ENCODE measurements around the gene PTPRM.
A peak's percentile ranks its signal among the peaks of the same experiment; 100 is the strongest.

The PTPRM gene

DNA sequence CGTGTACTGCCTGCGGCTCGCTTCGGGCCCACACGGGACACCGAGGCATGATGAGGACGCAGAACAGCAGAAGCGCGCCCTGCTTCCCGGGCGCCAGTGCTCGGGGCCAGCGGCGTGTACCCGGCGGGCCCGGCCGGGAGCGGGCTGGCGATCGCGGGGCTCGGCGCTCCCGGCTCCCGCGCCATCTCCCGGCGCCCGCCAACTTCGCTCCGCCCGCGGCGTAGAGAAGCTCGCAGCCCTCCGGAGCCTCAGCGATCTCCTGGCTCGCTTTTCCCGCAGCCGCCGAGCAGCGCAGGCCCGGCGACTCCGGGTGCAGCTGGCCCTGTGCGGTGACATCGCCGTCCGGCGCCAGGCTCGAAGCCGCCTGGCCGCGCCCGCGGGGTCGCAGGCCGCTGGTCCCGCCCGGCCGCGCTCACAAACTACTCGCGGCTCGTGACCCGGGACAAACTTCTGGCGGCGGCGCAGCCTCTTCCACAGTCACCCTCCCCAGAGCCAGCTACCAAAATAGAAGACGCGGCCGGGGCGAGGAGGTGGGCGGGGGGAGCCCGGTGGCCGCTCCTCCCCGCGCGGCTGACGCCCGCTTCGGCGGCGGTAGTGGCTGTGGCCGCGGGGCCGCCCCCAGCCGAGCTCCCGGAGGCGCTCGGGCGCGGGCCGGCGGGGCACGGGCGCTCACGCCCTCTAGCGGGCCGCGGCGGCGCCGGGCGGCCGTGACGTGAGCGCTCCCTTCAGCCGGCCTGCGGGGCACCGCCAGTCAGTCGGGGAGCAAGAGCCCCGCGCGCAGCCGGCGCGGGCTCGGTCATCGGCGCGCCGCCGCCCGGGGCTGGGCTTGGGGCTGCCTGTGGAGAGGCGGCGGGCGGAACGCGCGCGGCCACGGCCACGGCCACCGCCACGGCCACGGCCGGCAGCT is at the start of gene PTPRM:
Gene PTPRM, plus strand, starts transcription at position 750 of the 907 bp plus-strand sequence. CDS start 503 bp downstream, outside the sequence.
- intact Hi-C loops (cut with DNase I) = loop anchor here (1.0 to 10.0 kb wide), 3 partner anchors 102 to 295 kb away; no protein-coding TSS in a partner anchor
- DNase-seq = peak; percentile 59 to 94 (median 70)

DNA sequence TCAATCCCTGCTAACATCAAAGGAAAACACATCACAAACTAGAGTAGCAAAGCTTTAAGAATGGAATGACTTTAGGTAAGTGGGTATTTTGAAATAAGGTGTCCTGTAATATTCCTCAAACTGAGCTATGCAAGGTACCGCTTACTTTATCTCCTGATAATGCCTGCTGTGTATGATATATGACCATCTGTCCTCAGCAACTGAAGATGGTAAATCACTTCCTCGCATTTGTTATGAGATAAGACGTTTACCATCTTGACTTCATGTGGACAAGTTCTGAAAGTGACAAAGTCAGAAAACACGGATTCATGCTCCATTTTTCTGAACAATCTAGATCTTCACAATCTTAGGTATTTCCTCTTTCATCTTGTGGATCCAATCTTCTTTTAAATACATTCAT is 49.3 kb upstream of the PTPRM start:
- no peak for DNase-seq
- intact Hi-C loops (cut with DNase I) = no loop called here

DNA sequence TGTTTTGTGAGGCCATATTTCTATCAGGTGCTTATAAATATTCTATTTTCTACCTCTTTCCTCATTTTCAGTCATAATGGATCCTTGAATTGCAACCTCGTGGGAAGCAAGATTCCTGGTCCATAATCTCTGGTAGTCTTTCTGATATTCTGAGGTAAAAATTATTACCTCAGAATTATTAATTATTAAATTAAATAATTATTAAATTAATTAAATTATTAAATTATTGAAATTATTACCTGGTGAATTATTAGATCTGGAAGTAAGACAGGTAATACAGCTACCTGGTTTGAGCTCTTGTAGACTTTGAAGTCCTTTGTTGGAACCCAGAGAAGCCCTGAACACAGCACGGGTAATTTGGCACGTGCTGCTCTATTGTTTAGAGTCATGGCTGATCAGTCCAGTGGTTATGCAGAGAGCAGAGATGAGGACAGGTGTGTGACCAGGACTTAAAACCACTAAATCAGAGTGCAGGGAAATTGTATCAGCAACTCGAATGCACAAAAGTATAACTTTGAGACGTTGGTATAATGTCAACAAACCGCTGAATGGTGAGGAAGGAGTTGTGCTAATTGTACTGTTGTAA is 46.8 kb upstream of the PTPRM start:
- DNase-seq = no peak

DNA sequence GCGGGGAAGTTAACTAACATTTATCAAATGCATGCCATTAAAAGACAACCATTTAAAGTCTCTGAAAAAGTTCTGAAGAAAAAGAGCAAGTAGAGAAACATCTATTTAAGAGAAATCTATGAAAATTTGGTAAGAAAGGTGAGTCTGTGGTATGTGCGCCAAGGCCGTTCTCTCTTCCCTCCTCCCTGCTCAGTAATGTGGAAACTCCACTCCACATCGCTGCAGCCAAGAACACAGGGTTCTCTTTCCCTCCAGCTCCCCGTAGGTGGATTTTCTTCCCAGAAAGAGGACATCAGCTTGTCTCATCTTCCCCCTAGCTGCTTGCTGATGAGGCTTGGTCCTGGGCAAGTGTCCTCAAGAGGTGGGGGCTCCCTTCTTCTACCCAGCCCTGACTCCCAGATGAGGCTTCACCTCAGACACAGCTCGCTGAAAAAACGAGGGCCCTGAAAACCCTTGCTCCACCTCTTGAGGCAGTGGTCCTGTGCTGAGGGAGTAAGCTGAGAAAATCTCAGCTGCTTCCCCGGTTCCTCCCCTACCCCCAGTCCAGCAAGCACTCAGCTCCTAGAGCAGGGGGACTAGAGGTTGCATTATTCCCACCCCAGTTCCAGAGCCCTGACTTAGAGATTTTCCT is 45.8 kb upstream of the PTPRM start:
- DNase-seq = no peak

More for the DNA sequence above, 46.8 kb upstream of the PTPRM start:
- intact Hi-C loops (cut with DNase I) = no loop called here

DNA sequence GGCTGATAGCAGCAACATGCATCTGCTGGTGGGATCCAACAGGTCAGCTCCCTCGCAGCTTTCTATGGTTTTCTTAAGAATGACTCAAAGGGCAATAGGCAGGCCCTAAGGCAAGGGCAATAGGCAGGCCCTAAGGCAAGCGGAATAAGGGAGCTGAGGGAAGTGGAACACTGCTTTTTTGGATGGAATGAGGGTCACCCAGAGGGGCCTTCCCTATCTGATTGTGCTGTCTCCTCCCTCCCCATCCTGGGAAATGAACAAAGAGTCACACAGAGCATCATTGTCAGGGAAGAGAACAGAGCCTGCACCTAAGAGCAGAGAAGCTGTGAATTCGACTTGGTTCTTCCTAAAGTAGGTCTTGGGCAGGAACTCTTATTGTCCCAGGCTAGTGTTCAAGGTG is 43.3 kb upstream of the PTPRM start:
- DNase-seq = peak in 1 of 10 donors; percentile 29

More for the DNA sequence above, 45.8 kb upstream of the PTPRM start:
- intact Hi-C loops (cut with DNase I) = no loop called here

DNA sequence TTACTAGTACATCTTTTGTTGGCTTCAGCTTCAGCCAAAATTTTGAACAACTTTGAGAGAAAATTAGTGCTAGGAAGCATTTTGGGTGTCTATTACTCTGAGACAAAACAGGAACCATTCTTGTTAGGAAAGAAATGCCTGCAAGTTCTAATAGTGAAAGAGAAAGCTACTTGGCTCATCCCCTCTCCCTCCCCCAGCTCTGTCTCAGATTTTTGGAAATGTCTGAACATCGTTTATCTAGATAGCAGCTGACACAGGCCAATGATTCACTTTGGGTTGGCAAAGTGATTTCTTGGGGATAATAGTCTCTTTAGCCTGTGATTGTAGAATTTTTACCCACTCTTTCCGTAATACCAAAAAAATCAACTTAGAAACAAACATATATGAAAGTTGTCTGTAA is 42.3 kb upstream of the PTPRM start:
- DNase-seq = no peak
- intact Hi-C loops (cut with DNase I) = no loop called here

More for the DNA sequence above, 43.3 kb upstream of the PTPRM start:
- intact Hi-C loops (cut with DNase I) = no loop called here

DNA sequence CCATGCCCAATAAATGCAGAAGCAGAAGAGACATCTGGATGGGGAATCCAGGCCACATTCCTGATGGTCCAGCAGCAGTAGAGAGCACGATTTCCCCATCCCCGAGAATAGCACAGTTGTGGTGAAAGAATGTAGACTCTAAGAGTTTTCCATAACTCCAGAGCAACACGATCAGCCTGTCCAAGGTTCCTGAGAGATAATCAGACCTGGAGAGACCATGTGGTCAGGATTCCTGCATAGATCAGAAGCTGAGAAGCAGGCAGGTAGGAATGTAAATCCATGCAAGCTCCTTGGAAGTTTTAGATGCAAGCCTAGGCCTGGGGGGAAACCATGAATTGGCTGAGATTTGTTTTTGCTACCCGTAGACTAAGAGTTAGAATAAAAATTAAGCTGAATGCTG is 34.2 kb upstream of the PTPRM start:
- intact Hi-C loops (cut with DNase I) = no loop called here
- no peak for DNase-seq

DNA sequence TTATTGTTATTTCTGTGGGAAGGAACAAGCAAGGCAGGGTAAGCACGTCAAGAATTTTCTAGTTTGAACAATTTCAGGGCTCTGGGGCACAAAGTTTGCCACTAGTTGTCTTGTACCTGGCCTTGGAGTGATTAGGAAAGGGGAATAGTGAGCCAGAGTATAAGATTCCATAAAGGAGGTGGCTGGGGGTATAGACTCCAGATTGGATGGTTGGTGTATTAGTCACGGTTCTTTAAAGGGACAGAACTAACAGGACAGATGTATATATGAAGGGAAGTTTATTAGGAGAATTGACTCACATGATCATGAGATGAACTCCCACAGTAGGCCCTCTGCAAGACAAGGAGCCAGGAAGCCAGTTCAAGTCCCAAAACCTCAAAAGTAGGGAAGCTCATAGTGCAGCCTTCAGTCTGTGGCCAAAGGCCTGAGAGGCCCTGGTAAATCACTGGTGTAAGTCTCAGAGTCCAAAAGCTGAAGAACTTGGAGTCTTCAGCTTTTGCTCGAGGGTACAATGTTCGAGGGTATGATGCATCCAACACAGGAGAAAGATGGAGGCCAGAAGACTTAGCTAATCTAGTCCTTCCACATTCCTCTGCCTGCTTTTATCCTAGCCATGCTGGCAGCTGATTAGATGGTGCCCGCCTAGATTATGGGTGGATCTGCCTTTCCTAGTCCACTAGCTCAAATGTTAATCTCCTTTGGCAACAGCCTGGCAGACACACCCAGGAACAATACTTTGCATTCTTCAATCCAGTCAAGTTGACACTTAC is 31.5 kb upstream of the PTPRM start:
- DNase-seq = no peak
- intact Hi-C loops (cut with DNase I) = no loop called here

DNA sequence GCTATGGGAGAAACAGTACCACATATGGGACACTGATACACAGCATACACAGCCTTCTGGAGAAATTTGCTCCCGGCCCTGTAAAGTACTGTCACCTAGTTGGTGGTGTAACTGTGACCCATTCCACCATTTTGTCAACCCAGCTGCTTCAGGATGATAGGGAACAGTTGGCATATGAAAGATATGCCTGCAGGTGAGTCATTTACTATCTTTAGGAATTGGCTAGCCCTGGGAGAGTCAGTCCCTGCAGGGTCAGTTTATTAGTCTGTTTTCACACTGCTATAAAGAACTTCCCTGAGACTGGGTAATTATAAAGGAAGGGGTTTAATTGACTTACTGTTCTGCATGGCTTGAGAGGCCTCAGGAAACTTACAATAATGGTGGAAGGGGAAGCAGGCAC is 30.0 kb upstream of the PTPRM start:
- no peak for DNase-seq
- intact Hi-C loops (cut with DNase I) = no loop called here

DNA sequence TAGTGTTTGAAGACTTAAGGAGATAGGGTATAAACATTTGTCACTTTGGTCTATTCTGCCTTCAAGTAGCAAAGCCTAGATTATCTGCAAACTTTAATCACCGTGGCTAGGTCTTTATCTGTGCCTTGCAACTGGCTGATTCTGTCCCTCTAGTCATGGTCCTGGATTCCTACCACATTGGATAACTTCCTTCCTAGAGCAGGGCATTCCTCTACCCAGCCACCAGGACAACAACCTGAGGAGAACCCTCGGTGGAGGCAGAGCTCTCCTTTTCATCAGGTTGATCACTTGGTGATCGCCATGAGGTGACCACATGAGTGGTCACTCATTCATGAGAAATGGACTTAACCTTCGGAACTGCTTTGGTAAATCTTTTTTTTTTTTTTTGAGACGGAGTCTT is 25.3 kb upstream of the PTPRM start:
- intact Hi-C loops (cut with DNase I) = no loop called here
- no peak for DNase-seq

DNA sequence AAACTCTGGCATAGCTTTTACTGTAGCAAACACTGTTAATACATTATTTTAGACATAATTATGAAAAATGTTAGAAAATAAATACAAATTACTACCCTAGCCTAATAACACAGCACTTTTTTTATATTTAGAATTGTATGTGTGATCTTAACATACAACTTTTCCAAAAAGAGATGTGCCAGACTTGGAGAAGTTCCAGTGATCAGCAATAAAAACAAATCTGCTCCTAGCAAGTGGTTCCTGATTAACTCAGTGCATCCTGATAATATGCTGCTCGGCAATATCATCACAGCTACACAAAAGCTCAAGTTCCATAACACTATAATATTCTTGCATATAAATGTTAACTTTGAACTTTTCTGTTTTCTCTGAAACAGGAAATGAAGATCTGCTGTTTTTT is 22.4 kb upstream of the PTPRM start:
- no peak for DNase-seq
- intact Hi-C loops (cut with DNase I) = no loop called here

DNA sequence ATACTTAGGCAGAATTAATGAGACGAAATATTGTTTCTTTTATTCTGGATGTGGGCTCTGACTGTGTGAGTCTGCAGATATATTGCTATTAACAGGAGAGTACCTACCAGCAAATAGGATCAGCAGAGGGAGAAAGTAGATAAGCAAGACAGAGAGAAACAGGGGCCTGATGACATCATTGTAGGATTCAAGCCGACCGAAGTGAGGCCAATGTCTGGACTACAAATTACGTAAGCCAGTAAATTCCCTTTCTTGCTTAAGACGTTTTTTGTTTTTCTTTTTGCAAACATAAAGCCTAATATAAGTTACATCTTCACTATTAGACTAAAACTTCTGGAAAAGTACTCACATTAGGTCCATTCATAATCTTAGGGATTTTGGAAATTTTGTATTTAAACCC is 21.4 kb upstream of the PTPRM start:
- intact Hi-C loops (cut with DNase I) = no loop called here
- DNase-seq = no peak

DNA sequence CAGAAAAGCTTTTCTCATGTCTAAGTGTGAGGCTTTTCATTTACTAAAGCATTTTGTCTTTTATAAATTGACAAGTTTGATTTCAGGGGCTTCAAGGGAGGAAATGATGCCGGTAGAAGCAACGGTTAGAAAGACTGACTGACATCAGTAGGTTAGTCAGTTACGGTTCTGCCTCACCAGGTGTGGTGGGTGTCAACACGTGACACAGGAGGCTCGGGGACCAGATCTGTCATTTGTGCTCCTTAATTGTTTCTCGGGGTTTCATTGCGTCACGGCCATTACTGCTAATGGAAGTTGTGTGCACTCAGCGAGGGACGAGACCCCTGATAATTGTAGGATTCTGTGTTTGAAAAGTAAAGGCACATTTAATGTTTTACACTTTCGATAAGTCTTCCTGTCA is 18.9 kb upstream of the PTPRM start:
- intact Hi-C loops (cut with DNase I) = no loop called here
- DNase-seq = no peak

DNA sequence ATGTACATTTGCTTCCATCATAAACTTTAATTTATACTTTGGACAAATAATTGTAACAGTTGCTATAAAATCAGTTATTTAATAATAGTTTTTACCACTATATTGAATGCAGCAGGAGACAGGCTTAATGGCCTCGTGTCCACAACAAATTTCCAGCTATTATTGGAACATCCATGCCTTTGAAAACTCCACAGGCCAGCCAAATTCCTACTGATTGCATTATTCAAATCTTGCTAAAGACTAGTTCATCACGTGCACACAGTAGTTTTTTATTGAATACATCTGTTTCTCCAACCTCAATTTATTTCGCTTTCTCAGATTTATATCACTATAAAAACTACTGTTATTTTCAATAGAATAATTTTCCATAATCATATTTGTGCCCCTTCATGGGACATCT is 18.4 kb upstream of the PTPRM start:
- DNase-seq = no peak
- intact Hi-C loops (cut with DNase I) = no loop called here

DNA sequence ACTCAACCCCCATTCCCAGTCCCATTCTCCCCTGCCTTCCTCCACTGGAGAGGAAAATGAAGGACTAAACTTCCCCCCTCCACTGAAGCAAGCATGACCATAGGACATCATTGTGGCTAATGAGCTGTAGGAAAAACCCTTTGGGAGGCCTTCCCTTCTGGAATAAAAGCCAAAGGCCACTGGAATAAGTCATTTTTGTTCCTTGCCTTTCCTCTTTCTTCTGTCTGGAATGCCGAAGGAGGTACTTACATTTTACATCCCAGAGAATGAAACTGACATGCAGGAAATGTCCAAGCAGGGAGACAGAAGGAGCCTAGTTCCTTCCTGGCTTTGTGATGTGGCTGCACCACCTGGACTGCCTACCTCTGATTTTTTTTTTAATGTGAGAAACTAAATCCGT is 9.1 kb upstream of the PTPRM start:
- DNase-seq = no peak
- intact Hi-C loops (cut with DNase I) = no loop called here

DNA sequence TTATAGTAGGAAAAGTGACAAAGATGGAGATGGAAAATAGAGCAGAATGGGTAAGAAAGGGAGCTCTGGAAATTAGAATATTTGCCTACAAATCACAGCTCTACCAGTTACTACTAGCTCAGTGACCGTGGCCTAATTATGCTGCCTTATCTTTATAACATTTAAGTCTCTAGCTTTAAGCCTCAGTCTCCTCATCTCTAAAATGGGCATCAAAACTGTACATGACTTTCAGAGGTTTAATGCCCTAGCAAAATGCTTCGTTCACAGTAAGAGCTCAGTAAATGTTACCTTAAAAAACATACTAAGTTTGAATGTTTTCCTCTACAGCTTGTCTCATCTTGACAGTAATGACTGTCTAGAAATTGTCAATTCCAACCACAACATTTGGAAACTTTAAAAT is 8.3 kb upstream of the PTPRM start:
- intact Hi-C loops (cut with DNase I) = no loop called here
- no peak for DNase-seq

DNA sequence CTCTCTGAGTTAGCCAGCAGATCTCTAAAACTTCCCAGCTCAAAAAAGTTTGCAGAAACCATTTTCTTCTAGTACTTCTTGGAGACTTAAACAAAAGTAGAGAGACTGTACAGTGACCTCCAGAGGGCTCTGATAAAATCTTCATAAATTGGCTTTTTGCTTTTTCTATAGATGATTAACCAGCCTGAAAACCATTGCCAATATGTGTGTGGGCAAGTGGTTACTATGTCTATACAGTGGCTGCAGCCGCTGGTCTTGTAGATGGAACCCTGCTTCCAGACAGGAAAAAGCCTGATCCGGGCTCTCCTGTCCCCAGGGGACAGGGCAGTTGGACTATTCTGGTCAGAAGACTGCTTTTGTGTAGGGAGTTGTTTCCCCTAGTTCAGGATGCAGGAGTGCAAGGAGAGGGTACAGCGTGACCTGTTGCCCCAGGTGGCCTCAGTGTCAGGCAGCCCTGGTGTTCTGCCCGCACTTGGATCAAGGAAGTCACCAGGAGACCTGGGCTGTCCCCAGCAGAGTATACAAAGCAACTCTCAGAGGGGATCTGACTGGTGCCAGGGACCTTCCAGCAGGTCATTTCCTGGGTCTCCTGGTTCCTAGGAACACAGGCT is 7.3 kb upstream of the PTPRM start:
- intact Hi-C loops (cut with DNase I) = loop anchor here (10.0 kb wide), 2 partner anchors 95 to 195 kb away; no protein-coding TSS in a partner anchor
- DNase-seq = no peak

DNA sequence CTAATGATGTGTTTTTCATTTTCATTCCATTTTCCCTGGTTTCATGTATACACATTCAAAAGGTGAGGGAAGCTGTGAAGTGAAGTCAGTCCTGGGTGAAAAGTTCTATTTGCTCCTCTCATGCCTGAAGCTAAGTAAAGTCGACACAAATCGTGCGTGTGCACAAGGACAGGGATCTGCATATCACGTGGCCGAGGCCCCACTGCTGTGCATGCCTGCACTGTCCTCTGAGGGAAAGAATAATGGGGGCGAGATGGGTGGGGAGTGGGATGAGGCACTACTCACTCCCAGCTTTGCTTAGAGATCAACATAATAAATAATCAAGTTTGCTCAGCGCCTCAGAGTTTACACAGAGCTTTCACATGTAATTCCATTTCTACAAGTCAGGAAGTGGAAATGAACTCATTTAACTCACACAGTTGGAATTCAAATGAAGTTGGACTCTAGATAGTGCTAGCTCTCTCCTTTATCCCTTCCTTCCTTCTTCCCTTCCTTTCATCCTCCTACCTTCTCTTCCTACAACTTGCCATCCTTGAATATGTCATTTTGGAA is 5.1 kb upstream of the PTPRM start:
- DNase-seq = no peak
- intact Hi-C loops (cut with DNase I) = loop anchor here (10.0 kb wide), 2 partner anchors 97 to 197 kb away; no protein-coding TSS in a partner anchor

DNA sequence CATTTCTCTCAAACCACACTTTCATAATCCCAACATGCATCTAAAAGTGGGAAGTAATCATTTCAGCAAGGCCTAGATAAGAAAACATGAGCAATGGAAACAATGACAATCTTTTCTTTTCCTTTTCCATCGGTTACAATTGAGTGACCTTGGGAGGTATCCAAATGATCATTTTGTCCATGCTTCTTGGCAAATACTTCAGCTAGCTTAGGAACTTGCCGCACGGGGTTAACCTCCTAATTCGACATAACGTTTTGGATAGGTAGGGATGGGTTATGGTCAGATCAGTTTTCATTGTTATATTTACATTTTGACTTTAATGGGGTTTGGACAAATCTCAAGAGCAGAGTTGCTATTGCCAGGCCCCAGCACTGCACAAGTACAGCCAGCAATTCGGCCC is 4.6 kb upstream of the PTPRM start:
- intact Hi-C loops (cut with DNase I) = loop anchor here (10.0 kb wide), 2 partner anchors 98 to 198 kb away; no protein-coding TSS in a partner anchor
- no peak for DNase-seq

DNA sequence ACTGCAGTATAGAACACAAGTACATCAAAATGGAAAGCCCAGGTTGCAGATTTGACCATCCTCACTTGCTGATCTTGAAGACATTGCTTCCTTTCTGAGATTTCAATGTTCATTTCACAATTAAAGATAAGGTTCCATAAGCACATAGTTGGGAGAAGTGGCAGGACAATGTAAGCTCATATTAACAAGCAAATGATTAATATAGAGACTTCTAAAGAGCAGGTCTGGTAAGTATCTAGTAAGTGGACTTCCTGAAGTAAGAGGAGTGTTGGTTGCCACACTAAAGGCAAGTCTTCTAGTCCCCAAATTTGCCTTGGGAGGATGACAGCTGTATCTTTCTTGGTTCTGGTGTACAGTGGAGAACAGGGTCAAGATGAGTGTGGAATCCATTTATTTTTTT is 1.4 kb upstream of the PTPRM start:
- intact Hi-C loops (cut with DNase I) = loop anchor here (10.0 kb wide), 2 partner anchors 101 to 201 kb away; no protein-coding TSS in a partner anchor
- DNase-seq = no peak
